ENCODE measurements around the gene PATZ1. TPM values are rescaled to one million over a fixed set of nuclear protein-coding genes. Genes with fewer than 3 reads are reported as not detected.

The PATZ1 gene
- total RNA-seq, 1 experiment from 2014 or later = 60.5 TPM

- no peaks in the 10 kb centered on the region for H3K9me3 Mint-ChIP-seq
- POLR2A ChIA-PET = no interaction called here
- no peak for DNase-seq (ENCODE audit: low spot score)
- ATAC-seq = no peak
- H3K27ac Mint-ChIP-seq = peak overlapping the region; percentile 89
- H3K4me1 Mint-ChIP-seq = peaks cover 55% of the 10 kb centered on the region
- no peaks in the 10 kb centered on the region for H3K27me3 Mint-ChIP-seq (ENCODE audit: low read depth)
- H3K4me3 Mint-ChIP-seq = peak overlapping the region; percentile 39; the same call in 1 of the 2 replicates
- H3K36me3 Mint-ChIP-seq = peaks cover 54% of the 10 kb centered on the region
- TF ChIP-seq ZNF423 (CRISPR knock-in tag; IDR thresholded peaks at IDR 0.05) = no peak
- TF ChIP-seq OVOL2 (CRISPR knock-in tag; IDR thresholded peaks at IDR 0.05; ENCODE audit: borderline replicate concordance) = no peak
- no peak for TF ChIP-seq PRDM15 (CRISPR knock-in tag; IDR thresholded peaks at IDR 0.05)
- TF ChIP-seq JUN (CRISPR knock-in tag; IDR thresholded peaks at IDR 0.05) = no peak
- TF ChIP-seq FOXP4 (CRISPR knock-in tag; IDR thresholded peaks at IDR 0.05) = no peak
- no peak for TF ChIP-seq ZNF219 (CRISPR knock-in tag; IDR thresholded peaks at IDR 0.05; ENCODE audit: borderline replicate concordance)
- CTCF ChIA-PET = interaction anchor here (1.3 to 1.9 kb wide), 2 partner anchors 27 to 48 kb away, joined by 7 read pairs; partner anchors contain the start of gene PIK3IP1
Observed at GRCh38 chr22:31340360-31340759, 5.8 kb downstream of the PATZ1 start.

- Mint-ChIP-seq H3K27me3 (ENCODE audit: low read depth) (no peaks in the 10 kb centered on the region), H3K4me1 (peaks cover 48% of the 10 kb centered on the region), H3K27ac (peak overlapping the region; percentile 71; the same call in 1 of the 2 replicates), H3K36me3 (peaks cover 65% of the 10 kb centered on the region), H3K9me3 (no peaks in the 10 kb centered on the region), H3K4me3 (no peak overlapping the region)
- no peak for ATAC-seq
- CTCF ChIA-PET = interaction anchor here (0.6 to 1.9 kb wide), 3 partner anchors 26 to 62 kb away, joined by 3 to 7 read pairs (median 7); partner anchors contain the start of gene PIK3IP1
- no peak for DNase-seq (ENCODE audit: low spot score)
- POLR2A ChIA-PET = interaction anchor here (0.5 to 1.6 kb wide), 2 partner anchors 26 to 47 kb away, joined by 3 to 4 read pairs; partner anchors contain the start of gene PIK3IP1
- TF ChIP-seq ZNF232 (CRISPR knock-in tag; IDR thresholded peaks at IDR 0.05) (no peak), CBFB (CRISPR knock-in tag; IDR thresholded peaks at IDR 0.05; ENCODE audit: low read depth) (no peak), ATF3 (CRISPR knock-in tag; conservative IDR thresholded peaks at IDR 0.05) (no peak), TCF7 (CRISPR knock-in tag; IDR thresholded peaks at IDR 0.05; ENCODE audit: low read depth) (no peak), GTF2I (CRISPR knock-in tag; conservative IDR thresholded peaks at IDR 0.05) (no peak), MYBL2 (CRISPR knock-in tag; IDR thresholded peaks at IDR 0.05) (no peak), ZBTB43 (CRISPR knock-in tag; IDR thresholded peaks at IDR 0.05) (no peak), PRDM15 (CRISPR knock-in tag; IDR thresholded peaks at IDR 0.05) (no peak), ERG (CRISPR knock-in tag; IDR thresholded peaks at IDR 0.05) (no peak), GABPB1 (CRISPR knock-in tag; IDR thresholded peaks at IDR 0.05) (no peak), HMGXB4 (CRISPR knock-in tag; IDR thresholded peaks at IDR 0.05) (no peak), EMX1 (CRISPR knock-in tag; IDR thresholded peaks at IDR 0.05) (no peak), CDX4 (CRISPR knock-in tag; IDR thresholded peaks at IDR 0.05; ENCODE audit: borderline replicate concordance) (no peak)
Observed at GRCh38 chr22:31339148-31339832, 6.9 kb downstream of the PATZ1 start.

Data from WTC11 (cell line).